HG03457 (cell line): ENCODE results near the gene SPRR2D.
"Not testable (repeated sequence)": the region's sequence is repeated elsewhere in the genome, so short reads cannot be mapped to it uniquely, and the experiment has no call there.

Experiments
- ATAC-seq: cut with Tn5 transposase; IDR thresholded peaks from one replicate; pipeline ENCODE4 v1.9.1; 2021; ENCODE audit warnings: moderate number of reproducible peaks; ENCODE audit not compliant: unreplicated experiment

Gene SPRR2D

GRCh38 chr1:153040950-153041631 is at the start of gene SPRR2D:
SPRR2D (minus strand) TSS chr1:153041120; CDS start chr1:153040346, 774 bp downstream.
- ATAC-seq = no peak

- no peak for ATAC-seq
Measured at GRCh38 chr1:153087652-153088051, 46.7 kb upstream of the SPRR2D start.

- no peak for ATAC-seq
Measured at GRCh38 chr1:153081736-153082135, 40.8 kb upstream of the SPRR2D start.

- no peak for ATAC-seq
Measured at GRCh38 chr1:153072806-153073726, 32.1 kb upstream of the SPRR2D start.

DNA sequence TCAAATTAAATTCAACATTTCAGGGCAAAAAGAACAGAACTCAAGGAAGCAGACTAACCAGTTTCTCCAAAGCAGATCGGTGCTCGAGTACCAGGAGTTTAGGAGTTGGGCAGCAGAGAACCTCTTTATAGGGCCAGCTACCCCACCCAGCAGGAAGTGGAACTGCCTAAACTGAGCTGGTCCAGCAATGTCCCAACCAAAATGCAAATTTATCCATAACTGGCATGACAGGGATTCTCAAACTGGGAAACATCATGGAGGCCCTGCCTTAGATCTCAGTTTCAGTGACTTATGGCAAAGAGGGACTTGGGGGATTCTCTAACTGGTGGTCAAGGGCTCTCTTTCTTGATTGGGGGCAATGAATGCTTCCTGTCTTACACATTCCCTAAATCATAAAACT is 30.6 kb upstream of the SPRR2D start, which contains the start of gene SPRR2B:
TSS of gene SPRR2B (minus strand) at position 101 of the 400 bp plus-strand sequence. CDS start 772 bp downstream, outside the sequence.
- no peak for ATAC-seq

DNA sequence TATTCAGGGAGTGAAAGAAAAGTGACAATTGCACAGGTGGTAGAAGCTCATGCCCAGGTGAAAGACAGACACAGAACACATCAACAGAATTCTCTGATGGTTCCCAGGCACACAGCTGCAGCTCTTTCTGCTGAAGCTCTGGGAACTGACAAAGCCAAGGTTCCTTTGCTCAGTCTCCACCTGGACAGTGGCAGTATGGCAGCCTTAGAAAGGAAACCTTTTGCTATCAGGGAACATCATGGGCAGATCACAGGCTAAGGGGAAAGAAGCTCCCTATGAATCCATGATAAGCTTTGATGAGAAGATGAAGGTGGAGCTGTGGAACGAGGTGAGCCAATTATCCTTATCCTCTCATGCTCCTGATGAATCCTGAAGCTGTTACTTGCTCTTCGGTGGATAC is 29.3 kb upstream of the SPRR2D start:
- ATAC-seq = no peak

DNA sequence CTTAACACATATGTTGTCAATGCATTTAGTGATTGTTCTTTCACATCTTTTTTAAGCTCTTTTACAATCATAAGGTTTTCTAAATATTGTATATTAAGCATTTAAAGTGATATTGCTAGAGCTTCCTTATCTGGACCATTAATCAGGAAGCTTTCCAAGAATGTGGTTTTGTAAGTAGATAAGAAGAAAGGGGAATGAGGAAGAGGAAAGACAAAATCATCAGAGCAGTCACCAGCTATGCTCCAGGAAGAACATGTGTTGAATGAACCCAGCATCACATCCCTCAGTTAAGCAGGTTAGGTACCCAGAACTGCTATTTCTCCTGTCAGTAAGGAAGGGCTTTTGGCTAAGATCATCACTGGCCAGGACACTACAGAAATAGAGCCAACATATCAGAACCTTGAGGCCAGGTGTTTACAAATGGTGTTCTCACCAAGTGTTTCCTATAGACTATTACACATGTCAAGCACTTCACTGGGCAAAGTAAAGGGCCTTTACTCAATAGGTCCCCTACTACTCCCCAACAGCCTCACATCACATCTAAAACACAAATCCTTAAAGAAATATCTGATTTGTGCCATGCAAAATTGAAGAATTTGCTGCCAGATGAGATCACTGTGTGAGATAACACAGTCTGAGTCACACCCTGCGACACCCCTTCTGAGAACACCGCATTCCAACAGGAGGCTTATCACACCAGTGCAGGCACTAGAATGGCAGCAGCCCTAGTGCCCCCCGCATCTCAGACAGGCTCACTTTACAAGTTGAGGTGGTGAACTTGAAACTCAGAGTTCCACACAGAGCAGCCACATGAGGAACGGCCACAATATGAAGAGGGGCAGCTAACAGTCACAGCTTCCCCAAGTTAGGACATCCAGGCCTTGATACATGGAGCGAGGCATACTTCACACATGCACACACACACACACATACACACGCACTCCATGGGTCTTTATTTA is 18.2 kb upstream of the SPRR2D start:
- no peak for ATAC-seq

DNA sequence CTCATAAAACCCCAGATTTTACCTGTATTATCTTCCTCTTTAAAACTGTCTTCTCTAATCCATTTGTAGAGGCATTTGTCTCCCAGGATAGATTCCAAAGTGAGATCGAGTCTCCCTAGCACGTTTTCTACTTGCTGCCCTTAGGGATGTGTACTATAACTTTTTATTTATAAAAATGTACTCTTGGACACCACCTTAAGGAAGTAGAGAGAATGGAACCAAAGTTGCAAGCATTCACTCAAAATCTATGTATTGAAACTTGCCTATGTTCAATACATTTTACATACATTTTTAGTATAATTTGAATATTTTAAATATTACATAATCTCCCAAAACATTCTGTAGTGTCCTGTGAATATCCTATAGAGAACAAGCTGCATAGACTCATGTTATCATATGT is 17.2 kb upstream of the SPRR2D start:
- no peak for ATAC-seq

DNA sequence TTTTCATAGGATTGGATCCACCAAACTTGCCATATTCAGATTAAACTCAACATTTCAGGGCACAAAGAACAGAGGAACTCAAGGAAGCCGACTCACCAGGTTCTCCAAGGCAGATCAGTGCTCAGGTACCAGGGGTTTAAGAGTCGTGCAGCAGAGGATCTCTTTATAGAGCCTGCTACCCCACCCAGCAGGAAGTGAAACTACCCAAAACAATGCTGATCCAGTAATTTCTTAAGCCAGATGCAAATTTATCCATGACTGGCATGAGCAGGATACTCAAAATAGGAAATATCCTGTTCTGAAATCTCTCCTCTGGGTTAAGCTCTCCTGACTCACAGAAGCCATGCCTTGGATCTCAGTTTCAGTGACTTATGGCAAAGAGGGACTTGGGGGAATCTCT is 16.5 kb upstream of the SPRR2D start, which contains the start of gene SPRR2A:
TSS of gene SPRR2A (minus strand) at position 138 of the 400 bp plus-strand sequence. CDS start 777 bp downstream, outside the sequence.
- ATAC-seq = no peak

GRCh38 chr1:153056111-153056510 is 15.2 kb upstream of the SPRR2D start:
- ATAC-seq = not testable (repeated sequence)

GRCh38 chr1:153049211-153049610 is 8.3 kb upstream of the SPRR2D start:
- ATAC-seq = no peak

DNA sequence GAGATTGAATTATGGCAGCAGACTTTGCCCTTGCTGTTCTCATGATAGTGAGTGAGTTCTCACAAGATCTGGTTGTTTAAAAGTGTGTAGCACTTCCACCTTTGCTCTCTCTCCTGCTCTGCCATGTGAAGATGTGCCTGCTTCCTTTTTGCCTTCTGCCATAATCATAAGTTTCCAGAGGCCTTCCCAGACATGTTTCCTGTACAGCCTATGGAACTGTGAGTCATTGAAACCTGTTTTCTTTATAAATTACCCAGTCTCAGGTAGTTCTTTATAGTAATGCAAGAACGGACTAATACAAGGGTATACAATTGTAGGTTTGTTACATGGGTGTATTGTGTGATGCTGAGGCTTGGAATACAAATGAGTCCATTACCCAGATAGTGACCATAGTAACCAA is 5.7 kb downstream of the SPRR2D start:
- no peak for ATAC-seq

DNA sequence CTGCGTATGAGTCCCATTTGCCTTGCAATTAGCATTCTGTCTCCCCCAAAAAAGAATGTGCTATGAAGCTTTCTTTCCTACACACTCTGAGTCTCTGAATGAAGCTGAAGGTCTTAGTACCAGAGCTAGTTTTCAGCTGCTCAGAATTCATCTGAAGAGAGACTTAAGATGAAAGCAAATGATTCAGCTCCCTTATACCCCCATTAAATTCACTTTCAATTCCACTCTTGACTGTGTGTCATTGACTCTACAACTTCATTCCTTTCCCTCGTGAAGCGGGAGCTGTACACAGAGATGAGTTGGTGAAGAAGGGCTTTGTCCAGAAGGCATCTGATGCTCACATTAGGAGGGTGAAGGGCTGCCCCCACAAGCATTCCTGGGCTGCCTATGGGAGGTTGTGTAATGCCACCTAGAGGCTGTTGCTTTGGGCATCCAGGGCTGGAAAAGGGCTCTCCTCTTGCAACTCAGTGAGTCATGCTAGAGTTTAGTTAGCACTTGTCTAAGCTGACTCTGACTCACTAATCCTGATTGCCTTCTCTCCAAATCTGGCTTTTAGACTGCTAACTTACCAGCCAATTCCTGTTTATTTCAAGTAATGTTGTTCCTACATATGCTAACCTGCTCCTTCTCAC is 8.1 kb downstream of the SPRR2D start:
- ATAC-seq = no peak

- no peak for ATAC-seq
Measured at GRCh38 chr1:153032073-153032472, 8.8 kb downstream of the SPRR2D start.

DNA sequence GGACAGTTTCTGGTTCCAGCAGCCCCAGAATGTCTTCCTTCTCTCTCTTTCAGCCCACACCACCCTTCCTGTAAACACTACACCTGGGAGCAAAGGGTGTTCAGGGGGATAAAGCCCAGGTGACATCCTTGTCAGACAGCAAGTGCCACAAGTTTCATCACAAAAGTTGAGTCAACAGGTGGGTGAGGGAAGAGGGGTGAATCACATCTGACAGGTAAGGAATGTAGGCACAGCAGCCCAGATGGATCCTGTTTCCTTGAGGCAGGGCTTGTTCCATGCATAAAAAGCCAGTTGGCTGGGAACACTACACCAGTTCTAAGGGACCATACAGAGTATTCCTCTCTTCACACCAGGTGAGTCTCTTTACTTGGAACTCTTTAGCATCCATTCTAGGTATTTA is 10.0 kb downstream of the SPRR2D start, which contains the start of gene SPRR1B:
TSS of gene SPRR1B (plus strand) at position 309 of the 400 bp plus-strand sequence. CDS start 1,143 bp downstream, outside the sequence.
- ATAC-seq = no peak

GRCh38 chr1:153028766-153029165 is 12.2 kb downstream of the SPRR2D start:
- no peak for ATAC-seq

GRCh38 chr1:153025797-153026196 is 15.1 kb downstream of the SPRR2D start:
- ATAC-seq = no peak

DNA sequence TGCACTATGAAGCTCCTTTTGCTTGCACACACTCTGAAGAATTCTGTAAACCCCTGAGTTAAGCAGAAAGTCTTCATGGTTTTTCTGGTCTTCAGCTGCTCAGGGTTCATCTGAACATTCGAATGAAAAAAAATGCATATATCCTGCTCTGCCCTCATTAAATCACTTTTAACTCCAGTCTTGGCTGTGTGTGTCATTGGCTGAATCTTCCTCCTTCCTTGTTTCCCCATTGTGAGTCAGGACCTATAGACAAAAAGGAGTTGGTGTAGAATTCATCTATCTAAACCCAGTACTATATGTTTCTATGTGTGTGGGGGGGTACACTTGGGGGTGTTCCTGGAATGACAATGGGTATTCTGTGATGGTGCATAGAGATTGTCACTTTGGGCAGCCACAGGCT is 16.5 kb downstream of the SPRR2D start:
- no peak for ATAC-seq

- no peak for ATAC-seq
Measured at GRCh38 chr1:153023109-153023508, 17.8 kb downstream of the SPRR2D start.

- not testable (repeated sequence) for ATAC-seq
Measured at GRCh38 chr1:153022340-153022739, 18.6 kb downstream of the SPRR2D start.
